GM03348 (cell line): ENCODE results near the gene RAB11FIP4.
A peak's percentile ranks its signal among the peaks of the same experiment; 100 is the strongest.

Experiments
- DNase-seq: peaks from one replicate; pipeline ENCODE4 v3.0.0; 2012; ENCODE audit warnings: low spot score

Gene RAB11FIP4

DNA sequence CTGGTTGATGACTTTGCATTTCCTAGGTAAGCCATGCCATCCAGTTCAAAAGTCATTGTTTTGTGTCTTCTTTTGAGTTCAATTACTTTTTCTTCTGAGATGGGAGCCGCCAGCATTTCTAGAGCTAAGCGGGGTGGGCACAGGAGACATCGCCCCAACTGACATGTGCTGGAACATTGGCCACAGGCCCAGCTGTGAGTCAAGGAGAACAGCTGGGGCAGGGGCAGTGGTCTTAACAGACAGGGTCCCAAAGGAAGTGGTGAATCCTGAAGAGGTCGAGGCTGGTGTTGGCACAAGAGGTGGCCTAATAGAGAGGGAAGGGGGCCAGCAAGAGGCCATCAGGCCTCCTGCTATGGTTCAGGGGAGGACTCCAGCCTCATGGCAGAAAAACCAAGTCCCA lies 17.1 kb downstream of the RAB11FIP4 start:
- DNase-seq, result no peak

DNA sequence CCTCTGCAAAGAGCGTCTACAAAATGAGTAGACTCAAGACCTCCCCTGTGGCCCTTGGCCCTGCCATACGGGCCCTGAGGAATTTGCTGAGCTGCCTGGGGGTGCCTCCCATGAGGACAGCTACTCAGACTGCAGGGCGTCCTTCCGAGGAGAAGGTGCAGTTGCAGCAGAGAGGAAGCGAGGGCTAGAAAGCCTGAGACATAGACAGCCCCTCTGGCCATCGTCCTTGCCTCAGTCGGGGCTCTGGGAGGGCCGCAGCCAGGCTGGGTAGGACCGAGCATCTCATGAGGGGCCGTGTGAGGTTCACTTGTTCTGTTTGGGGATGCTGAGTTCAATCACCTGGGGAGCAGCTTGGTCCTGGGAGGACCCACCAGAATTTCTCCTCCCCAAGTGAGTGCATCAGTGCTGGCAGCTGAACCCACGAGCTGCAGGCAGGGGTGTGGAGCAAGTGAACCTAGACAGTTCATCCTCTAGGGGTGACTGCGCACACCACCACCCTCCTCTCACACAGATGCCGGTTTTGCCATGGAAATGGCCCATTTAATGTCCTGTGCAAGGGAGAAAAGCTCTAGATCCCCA lies 20.3 kb downstream of the RAB11FIP4 start:
- DNase-seq, result no peak

DNA sequence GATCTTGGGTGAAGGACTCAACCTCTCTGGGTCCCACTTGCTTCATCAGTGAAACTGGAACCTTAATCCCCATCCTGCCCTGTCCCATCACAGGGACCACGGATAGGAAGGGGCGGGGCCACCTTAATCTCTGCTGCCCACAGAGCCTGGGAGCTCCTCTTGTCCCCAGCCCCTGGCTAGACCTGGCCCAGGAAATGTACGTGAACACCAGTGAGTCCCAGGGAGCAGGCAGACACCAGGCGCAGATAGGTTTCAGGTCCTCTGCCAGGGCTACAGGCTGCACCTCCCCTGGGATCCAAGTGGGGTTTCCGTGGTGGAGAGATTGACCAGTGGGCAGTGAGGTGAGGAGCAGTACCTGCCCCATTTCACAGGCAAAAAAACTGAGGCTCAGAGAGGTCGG lies 21.0 kb downstream of the RAB11FIP4 start:
- no peak for DNase-seq

DNA sequence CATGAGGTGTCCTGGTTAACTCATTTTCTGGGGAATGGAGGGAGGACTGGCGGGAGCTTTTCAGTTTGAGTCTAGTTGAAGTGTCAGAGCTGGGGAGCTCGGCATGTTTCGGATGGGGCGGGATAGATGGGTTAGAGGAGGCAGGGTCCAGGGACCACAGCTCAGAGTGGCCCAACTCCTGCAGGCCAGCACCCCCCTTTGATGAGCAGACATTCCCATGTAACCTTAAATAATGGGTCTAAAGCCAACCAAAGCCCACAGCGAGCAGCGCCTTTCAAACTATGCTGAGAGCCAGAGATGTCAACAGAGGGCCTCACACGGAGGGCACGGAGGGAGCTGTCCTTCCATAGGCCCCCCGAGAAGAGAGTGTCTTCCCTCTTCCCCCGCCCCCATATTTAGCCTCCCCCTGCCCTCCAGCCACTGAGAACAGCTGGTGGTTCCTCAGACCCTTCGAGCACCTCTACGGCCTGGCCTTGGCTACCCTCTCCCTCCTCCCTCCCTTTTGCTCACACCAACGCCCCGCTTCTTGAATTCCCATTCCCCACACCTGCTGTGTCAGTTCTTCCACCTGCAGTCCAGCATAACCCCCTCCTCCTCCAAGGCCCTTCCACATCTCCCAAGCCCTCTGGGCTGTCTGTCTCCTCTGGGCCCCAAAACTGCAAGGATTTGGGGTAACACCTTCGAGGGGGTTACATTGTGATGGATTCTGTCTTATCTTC lies 21.8 kb downstream of the RAB11FIP4 start:
- DNase-seq, result no peak

DNA sequence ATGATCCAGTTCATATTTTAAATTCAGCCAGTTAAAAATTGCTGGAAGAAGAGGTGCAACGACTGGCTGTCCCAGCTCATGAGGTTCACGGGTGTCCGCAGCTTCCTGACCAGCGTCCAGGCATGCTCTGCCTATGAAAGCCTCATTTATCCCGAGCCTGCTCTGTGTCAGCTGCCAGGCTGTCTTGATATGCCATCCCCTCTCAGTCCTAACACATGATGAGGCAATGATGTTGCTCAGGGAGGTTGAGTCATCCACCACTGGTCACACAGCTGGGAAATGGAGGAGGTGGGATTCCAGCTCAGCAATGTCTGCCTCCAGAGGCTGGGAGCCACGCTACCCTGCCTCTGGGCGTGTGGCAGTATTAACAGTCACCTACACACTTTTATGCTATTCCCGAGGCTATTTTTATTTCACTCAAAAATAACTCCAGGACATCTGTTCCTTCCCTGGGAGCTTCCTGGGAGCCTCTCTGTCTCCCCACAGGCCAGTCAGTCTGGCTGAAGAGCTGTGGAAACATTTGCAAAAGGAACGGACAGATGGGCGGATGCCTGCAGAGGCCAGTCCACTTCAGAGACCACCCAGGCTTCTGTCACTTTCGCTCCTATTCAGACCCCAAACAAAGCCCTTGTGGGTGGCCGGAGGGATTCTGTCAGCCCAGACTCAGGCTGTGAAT lies 22.5 kb downstream of the RAB11FIP4 start:
- peak; percentile 82 for DNase-seq

DNA sequence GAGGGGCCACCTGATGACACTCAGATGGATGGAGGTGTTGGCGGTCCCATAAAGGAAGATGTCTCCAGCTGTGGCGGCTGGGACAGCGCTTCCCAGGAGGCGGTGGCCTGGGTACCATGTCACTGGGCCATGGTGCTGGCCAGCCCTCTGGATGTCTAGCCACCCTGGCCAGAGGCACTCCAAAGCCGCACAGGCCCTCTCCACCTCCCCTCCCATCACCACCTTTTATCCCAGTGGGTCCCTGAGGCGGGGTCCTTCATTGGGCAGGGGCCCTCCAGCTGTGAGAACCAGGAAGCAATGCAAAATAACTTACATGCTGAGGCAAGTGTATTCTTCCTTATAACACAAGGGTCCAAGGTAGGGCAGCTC lies 23.1 kb downstream of the RAB11FIP4 start:
- DNase-seq, result no peak

DNA sequence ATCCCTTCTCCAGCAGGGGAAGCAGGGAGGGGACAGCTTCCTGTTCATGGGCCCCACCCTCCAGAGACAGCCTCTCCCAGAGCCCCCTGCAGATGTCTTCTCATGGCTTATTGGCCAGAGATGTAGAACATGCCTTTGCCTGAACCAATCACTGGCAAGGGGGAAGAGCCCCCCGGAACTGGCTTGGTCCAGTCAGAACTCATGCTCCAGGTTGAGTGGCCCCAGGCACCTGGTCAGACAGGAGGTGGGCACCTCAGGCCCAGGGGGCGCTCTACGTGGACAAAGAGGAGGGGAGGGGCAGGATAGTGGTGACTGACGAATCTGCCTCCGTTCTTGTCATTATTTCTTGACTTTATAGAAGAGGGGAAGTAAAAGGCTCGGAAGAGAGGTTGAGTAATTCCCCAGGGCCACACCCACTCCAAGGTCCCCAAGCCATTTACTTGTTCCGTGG lies 23.6 kb downstream of the RAB11FIP4 start:
- DNase-seq, result no peak

DNA sequence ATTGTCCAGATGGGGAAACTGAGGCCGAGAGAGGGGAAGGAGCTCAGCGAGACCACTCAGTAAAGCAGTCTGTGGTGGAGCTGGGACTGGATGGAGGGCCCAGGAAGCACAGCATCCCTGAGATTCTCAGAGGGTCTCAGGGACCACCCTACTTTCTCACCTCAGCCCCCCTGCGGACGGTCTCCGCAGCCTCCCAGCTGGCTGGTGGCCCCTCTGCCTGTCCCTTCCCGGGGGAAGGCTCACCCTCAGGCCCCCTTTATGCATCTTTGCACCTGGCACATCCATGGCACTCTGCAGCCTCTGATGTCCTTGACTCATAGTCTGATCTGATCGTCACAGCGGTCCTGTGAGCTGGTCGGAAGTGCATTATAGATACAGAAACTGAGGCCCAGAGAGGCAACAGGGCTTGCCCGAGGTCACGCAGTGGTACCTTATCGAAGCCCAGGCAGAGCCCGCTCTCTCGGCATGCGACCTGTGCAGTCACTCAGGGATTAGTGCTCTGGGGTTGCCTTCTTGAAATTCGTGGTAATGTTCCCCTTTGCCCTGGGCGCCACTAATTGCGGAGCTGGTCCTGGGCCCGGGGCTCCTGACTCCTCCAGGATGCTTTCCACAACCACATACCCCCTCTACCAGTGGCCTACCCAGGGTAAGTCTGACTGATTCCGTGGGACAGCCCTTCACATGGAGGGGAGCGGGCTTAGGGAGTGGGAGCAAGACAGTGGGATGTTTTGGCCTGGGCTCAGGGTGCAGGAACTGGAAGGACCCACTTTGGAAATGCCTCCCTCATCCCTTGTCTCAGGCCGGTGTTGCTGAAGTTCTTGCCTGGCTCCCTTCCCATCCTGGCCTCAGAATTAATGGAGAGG lies 24.4 kb downstream of the RAB11FIP4 start:
- no peak for DNase-seq

DNA sequence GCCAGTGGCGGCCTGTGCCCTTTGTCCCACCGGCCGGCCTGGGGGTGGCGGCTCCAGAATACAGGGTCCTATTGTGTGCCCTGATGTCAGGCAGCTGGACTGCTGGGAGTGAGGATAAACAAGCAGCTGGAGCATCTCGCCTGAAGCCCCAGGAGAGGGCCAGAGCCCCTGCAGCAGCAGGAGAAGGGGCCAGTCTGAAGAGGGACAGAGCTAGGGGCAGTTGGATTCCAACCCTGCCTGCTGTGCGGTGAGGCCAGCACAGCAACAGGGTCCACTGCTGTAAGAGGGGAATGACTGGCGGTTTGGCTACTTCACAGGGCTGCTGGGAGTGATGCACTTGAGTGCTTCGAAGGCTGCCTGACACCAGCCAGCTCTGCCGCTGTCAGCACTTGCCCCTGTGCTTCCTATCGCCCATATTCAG lies 25.0 kb downstream of the RAB11FIP4 start:
- no peak for DNase-seq

DNA sequence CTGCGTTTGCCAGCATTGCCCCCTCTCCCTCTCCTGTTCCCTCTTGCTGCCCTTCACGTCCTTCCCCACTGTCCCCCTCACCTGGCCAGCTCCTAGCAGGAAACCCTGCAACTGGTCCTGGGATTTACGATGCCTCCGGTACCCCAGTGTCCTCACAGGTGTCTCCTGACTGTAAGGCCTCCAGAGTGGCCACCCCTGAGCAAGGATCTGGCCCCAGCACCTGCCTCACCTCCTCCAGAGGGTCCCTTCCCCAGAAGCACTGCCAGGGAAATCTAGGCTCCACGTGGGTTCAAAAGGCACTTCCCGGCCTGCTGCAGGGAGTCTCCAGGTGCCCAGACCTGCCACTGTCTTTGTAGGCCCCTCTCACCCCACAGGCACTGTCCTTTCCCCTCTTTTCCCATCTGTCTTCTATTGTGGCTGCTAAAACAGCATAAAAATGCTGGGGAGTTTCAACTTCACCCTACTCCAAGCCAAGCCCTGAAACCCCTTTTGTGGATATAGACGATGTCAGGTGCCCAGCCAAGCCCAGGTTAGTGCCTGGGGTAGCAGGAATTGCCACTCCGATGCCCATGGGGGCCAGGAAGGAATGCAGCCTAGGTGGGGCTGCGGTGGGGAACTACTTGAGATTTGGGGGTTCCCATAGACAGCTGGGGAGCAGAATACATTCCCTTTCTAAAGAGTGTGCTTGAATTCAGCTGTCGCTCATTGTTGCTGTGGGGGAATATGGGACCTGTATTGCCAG lies 25.7 kb downstream of the RAB11FIP4 start:
- no peak for DNase-seq

DNA sequence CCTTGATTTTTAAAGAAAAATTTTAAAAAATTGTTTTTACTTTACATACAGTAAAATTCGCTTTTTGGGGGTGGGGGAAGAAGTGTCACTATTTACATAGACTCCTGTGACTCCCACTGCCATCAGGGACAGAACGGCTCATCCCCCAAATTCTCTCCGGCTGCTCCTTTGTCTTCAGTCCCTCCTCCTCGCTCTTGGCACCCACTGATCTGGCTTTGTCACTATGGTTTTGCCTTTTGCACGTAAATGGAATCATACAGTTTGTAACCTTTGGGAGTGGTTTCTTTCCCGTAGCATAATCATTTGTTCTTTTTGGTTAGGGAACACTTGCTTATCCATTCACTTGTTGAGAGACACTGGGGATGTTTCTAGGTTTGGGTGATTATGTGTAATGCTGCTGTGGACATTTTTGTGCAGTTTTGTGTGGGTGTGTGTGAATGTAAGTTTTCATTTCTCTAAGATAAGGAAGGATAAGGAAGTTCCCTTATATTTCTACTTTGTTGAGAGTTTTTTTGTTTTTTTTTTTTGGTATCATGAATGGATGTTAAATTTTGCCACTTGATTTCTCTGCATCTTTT lies 27.4 kb downstream of the RAB11FIP4 start:
- DNase-seq, result no peak

DNA sequence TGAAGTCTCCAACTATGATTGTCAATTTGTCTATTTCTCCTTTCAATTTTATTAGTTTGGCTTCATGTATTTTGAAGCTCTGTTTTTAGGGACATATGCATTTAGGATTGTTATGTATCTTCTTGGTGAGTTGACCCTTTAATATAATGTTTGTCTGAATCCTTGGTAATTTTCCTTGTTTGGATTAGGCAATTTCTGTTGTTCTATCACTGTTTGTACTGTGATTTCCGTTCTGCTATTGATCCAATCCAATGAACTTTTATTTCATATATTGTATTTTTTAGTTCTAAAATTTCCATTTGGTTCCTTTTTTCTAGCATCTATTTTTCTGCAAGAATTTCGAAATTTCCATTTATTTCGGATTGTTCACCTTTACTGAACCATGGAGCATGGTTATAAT lies 31.0 kb downstream of the RAB11FIP4 start:
- no peak for DNase-seq

DNA sequence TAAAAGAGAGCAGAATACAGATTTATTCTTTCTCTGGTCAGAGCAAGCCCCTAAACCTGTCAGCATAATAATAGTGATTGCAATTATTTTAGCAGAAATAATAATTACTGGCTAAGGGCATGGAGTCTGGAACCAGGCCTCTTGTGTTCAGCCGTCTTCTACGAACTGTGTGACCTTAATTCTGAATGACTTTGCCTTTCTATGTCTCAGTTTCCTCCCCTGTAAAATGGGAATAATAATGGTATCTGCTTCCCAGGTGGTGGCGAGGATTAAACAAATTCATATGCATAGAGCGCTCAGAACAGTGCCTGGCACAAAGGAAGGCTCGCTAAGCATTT lies 33.4 kb downstream of the RAB11FIP4 start:
- DNase-seq, result no peak

DNA sequence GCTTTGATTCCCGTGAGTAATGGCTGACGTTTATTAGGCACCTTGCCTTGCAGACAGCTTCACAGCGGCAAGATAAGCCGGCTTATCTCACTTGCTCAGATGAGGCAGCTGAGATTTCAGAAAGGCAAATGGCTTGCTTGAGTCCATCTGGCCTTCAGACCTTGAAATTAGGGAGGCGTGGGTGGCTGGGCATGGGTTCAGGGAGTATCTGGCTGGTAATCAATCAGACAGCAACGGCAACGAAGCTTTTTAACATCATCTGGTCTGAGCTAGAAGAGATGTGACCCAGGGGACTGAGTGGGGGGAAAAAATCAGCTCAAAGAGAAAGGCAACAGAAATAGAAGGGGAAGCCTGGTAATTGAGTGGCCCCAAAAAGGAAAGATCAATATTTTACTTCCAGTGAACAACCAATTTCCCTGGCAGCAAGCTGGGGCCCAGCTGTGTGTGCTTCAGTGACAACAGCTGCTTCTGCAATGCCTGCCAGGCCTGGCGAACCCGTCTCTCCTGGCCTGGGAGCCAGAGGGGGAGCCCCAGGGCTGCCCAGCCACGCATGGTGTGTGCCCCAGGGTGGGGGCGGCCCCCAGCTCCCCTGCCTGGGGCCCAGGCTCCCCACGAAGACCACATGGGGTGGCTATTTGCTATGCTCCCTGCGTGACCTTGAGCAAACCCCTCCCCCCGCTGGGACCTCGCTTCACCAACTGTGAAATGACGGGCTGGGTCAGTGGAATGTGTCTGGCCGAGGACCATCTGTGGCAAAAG lies 34.0 kb downstream of the RAB11FIP4 start:
- DNase-seq, result no peak

DNA sequence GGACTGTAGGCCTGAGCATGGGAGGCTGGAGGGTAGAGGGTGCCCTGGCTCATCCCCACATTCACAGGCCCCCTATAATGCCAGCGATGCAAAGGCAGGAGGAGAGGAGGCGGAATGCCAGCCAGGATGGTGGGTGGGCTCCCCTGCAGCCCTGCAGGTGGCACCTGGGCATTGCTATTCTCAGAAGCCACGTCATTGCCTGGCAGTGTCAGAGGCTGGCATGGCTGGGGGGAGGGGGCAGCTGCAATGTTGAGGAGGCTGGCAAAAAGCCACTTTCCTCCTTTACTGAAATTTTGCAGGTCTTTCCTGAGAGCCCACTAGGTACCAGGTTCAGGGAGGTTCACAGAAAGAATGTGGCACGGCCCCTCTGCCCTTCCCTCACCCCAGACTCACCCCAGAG lies 36.2 kb downstream of the RAB11FIP4 start:
- DNase-seq, result no peak

DNA sequence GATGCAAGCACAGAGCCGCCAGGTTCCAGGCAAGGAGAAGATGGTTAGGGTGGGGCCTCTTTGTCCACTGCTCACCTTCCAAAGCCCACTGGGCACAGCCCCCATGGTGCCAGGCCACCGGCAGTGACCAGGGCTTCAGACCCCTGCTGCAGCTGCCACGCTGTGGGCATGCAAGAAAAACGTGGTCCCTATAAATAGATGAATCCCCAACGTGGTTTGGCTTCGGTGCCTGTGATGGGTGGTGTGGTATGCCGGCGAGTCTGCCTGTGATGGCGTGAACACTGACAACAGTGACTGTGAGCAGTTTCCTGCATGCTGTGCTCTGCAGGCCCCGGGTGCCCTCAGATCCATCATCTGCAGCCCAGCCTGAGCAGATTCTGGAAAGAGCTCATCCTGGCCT lies 36.6 kb downstream of the RAB11FIP4 start:
- no peak for DNase-seq

DNA sequence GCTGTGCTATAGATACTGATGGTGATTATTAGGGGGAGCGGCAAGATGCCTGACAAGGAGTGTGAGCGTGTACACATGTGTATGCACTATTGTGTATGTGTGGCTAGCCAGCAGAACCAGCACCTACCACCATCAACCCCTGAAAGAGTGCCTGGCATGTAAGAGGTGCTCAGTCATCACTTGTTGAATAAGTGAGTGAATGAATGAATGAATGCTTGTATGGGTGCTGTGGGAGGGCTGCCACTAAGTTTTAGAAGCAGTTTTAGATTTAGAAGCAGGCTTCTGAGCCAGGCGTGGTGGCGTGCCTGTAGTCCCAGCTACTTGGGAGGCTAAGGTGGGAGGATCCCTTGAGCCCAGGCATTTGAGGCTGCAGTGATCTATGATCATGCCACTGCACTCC lies 37.0 kb downstream of the RAB11FIP4 start:
- DNase-seq, result no peak

DNA sequence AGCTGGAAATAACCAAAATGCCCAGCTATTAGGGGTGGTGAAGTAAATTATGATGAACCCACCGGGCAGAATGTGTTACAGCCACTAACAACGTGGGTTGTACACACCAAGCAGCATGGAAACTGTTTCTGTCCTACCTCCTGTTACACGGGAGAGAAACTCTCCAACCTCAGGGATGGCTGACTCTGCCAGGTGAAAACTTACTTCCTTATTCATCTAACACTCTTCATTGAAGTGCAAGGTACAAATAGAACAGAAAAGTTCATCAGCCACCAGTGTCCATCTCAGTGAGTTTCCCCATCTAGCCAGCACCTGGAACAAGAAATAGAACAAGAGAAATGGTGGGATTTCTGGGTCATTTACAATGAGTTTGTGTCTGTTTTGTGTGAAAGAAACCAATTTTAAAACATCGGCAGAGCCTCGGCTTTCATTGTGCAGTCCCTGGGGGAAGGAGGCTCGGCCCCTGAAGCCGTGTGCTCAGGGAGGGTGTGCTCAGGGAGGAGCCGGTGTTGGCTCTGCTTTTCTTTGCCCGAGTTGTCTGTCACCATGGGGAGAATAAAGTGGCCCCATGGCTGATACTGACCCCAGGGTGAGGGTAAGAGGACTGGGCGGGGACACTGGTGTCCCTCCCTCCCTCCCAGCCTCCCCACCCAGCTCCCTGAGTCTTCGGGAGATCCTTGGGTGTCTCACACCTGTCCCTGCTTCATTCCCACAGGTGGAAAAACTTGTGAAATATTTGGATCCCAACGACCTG lies 39.8 kb downstream of the RAB11FIP4 start:
- DNase-seq, result no peak

DNA sequence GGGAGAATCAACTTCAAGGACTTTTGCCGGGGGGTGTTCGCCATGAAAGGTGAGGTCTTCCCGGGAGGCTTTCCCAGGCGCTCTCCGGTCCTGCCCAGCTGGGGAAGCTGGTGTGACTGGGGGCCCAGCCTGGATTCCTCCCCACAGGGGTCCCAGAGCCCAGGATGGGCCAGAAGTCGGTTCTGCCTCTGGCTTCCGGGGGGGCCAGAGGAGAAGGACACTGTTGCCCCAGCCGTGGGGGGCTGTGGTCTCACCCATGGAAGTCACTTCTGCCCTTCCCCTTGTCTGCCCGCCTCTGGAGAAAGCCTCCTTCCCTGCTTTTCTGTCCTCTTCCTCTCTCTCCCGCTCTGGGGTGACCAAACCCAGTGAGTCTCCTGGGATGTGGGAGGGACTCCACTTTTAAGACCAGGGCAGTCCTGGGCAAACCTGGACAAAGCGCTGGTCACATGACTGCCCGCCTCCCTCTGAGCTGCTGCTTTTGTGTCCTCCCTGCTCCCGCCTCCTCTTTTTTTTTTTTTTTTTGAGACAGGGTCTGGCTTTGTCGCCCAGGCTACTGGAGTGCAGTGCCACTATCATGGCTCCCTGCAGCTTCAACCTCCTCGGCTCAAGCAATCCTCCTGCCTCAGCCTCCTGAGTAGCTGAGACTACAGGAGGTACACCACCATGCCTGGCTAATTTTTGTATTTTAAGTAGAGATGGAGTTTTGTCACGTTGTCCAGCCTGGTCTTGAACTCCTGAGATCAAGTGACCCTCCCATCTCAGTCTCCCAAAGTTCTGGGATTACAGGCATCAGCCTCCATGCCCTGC lies 40.6 kb downstream of the RAB11FIP4 start:
- DNase-seq, result no peak
